Tibial artery (tissue), 4 donors: Measurements from ENCODE around the gene WFDC12.
A peak's percentile ranks its signal among the peaks of the same experiment; 100 is the strongest.

ENCODE experiments used
- DNase-seq, 2 donors: peaks; one replicate each; pipeline ENCODE4 v3.0.0-alpha.2; 2019
- H3K27ac ChIP-seq, 2 donors: fragments of 200-600 bp; sonication (generic) in 1 of 2; 1 replicate in 1 of 2; 2 replicates in 1 of 2; pipeline ENCODE4 v1.5.1; 2018 to 2019; ENCODE audit warnings: mild to moderate bottlenecking in 1 of 2
- H3K27me3 ChIP-seq, 2 donors: fragments of 200-600 bp; sonication (generic) in 1 of 2; one replicate each; pipeline versions ENCODE4 v1.5.1 to v1.6.0; 2016 to 2019
- H3K36me3 ChIP-seq, 3 donors: fragments of 200-600 bp; sonication (generic) in 2 of 3; one replicate each; pipeline ENCODE4 v1.5.1; 2016 to 2019; ENCODE audit warnings: mild to moderate bottlenecking in 2 of 3
- H3K4me1 ChIP-seq, 4 donors: fragments of 200-600 bp; sonication (generic) in 2 of 4; 1 replicate in 3 of 4; 2 replicates in 1 of 4; pipeline ENCODE4 v1.5.1; 2016 to 2019
- H3K4me3 ChIP-seq, 2 donors: fragments of 200-600 bp; sonication (generic) in 1 of 2; 1 replicate in 1 of 2; 2 replicates in 1 of 2; pipeline ENCODE4 v1.5.1; 2018 to 2019; ENCODE audit warnings: mild to moderate bottlenecking in 2 of 2
- H3K9me3 ChIP-seq, 3 donors: fragments of 200-600 bp; sonication (generic) in 1 of 3; one replicate each; pipeline ENCODE4 v1.5.1; 2016 to 2019
- CTCF ChIP-seq, 2 experiments: fragments of 200-600 bp in 1 of 2; fragments of 450-650 bp in 1 of 2; IDR thresholded peaks; one replicate each; pipeline ENCODE4 v1.5.1; 2017 to 2019; ENCODE audit warnings: antibody characterized with exemption in 2 of 2, mild to moderate bottlenecking in 1 of 2, moderate library complexity in 1 of 2
- intact Hi-C: fragments of 100-400 bp; cut with DNase I; formaldehyde crosslinking; loops from one replicate; pipeline ENCODE4 v1.15.0; 2023; ENCODE audit warnings: low total_unique reads

WFDC12 gene

GRCh38 chr20:45101333-45101850 is 22.9 kb downstream of the WFDC12 start:
- Histone ChIP-seq H3K36me3 (no peaks in the 10 kb centered on the region), H3K9me3 (no peaks in the 10 kb centered on the region), H3K27me3 (peaks cover 0 to 48% of the 10 kb centered on the region in 2 donors), H3K4me3 (no peak overlapping the region), H3K27ac (no peak overlapping the region), H3K4me1 (peaks cover 0 to 17% (median 12%) of the 10 kb centered on the region in 4 donors)
- DNase-seq, result no peak
- intact Hi-C loops, result no loop called here
- TF ChIP-seq CTCF (IDR thresholded peaks at IDR 0.05), result no peak

GRCh38 chr20:45100563-45101245 is 23.6 kb downstream of the WFDC12 start, which contains the start of gene KCNS1:
Gene KCNS1, minus strand, starts transcription at chr20:45101127. Its CDS starts 1,891 bp downstream, at chr20:45099236.
- H3K9me3 ChIP-seq, result no peaks in the 10 kb centered on the region
- intact Hi-C loops, result no loop called here
- TF ChIP-seq CTCF (IDR thresholded peaks at IDR 0.05), result no peak

GRCh38 chr20:45098103-45098773 is 26.0 kb downstream of the WFDC12 start:
- H3K4me3 ChIP-seq, result peak overlapping the region in 1 of 2 donors; percentile 20
- intact Hi-C loops, result no loop called here
- no peaks in the 10 kb centered on the region for H3K9me3 ChIP-seq
- H3K27ac ChIP-seq, result no peak overlapping the region
- DNase-seq, result no peak
- peaks cover 0 to 17% (median 12%) of the 10 kb centered on the region in 4 donors for H3K4me1 ChIP-seq
- H3K36me3 ChIP-seq, result no peaks in the 10 kb centered on the region
- TF ChIP-seq CTCF (IDR thresholded peaks at IDR 0.05), result no peak
- H3K27me3 ChIP-seq, result peaks cover 0 to 56% of the 10 kb centered on the region in 2 donors

More at GRCh38 chr20:45100563-45101245, 23.6 kb downstream of the WFDC12 start, which contains the start of gene KCNS1:
- Histone ChIP-seq H3K4me3 (no peak within 1 kb of the TSS), H3K27me3 (peaks cover 0 to 55% of the 10 kb centered on the region in 2 donors), H3K36me3 (no peaks in the 10 kb centered on the region), H3K4me1 (peaks cover 0 to 17% (median 12%) of the 10 kb centered on the region in 4 donors), H3K27ac (no peak within 1 kb of the TSS)
- no peak for DNase-seq

GRCh38 chr20:45097485-45098102 is 26.7 kb downstream of the WFDC12 start:
- TF ChIP-seq CTCF (IDR thresholded peaks at IDR 0.05), result no peak
- no peaks in the 10 kb centered on the region for H3K36me3 ChIP-seq
- H3K4me3 ChIP-seq, result peak overlapping the region in 1 of 2 donors; percentile 20
- H3K27ac ChIP-seq, result no peak overlapping the region
- peaks cover 0 to 17% (median 12%) of the 10 kb centered on the region in 4 donors for H3K4me1 ChIP-seq
- peaks cover 0 to 56% of the 10 kb centered on the region in 2 donors for H3K27me3 ChIP-seq
- H3K9me3 ChIP-seq, result no peaks in the 10 kb centered on the region
- intact Hi-C loops, result no loop called here
- no peak for DNase-seq

- intact Hi-C loops, result no loop called here
- Histone ChIP-seq H3K9me3 (no peaks in the 10 kb centered on the region), H3K4me3 (no peak overlapping the region), H3K27me3 (peaks cover 0 to 56% of the 10 kb centered on the region in 2 donors), H3K27ac (no peak overlapping the region), H3K4me1 (peaks cover 0 to 17% (median 12%) of the 10 kb centered on the region in 4 donors), H3K36me3 (no peaks in the 10 kb centered on the region)
- DNase-seq, result no peak
- no peak for TF ChIP-seq CTCF (IDR thresholded peaks at IDR 0.05)
These were observed 27.5 kb downstream of the WFDC12 start for GRCh38 chr20:45096781-45097180.
